ENCODE results near the gene ZNF695. TPM values are rescaled to one million over a fixed set of nuclear protein-coding genes. Genes with fewer than 3 reads are reported as not detected.
"Not testable (repeated sequence)": the region's sequence is repeated elsewhere in the genome, so short reads cannot be mapped to it uniquely, and the experiment has no call there.

Gene ZNF695
- polyA plus RNA-seq, 2 of the 4 experiments (the other 2 are of a cell fraction): 2.6 to 3.3 TPM

DNA sequence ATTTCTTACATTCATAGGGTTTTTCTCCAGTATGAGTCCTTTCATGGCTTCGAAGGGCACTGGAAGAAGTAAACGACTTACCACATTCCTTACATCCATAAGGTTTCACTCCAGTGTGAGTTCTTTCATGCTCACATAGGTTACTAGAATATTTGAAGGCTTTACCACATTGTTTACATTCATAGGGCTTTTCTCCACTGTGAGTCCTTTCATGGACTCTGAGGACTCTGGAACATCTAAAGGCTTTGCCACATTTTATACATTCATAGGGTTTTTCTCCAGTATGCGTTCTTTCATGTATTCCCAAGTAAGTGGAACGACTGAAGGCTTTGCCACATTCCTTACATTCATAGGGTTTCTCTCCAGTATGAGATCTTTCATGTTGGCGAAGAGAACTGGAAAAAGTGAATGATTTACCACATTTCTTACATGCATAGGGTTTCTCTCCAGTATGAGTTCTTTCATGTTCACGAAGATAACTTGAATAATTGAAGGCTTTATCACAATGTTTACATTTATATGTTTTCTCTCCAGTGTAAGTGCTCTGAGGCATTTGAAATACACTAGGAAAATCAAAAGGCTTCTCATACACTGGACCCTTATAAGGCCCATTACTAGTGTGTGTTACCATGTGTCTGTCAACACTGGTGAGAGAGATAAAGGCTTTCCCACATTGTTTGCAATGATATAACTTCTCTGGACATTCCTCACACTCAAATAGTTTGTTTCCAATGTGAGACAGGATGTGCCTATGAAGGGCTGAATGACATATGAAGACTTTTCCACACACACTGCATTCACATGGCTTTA, 29.9 kb upstream of the ZNF695 start:
- CTCF ChIA-PET: no interaction called here
- DNase-seq (ENCODE audit: low read depth in 1 of 2, low spot score in 1 of 2) (peak in 1 of 2 experiments; percentile 23), FAIRE-seq (no peak), ATAC-seq (no peak)
- Histone ChIP-seq H3K9me3 (peaks cover 89% of the 10 kb centered on the region), H3K4me2 (no peak overlapping the region), H3K4me1 (no peaks in the 10 kb centered on the region), H3K4me3 (no peak overlapping the region), H3K27ac (no peak overlapping the region)
- 63% methylated on average over 6 of the region's 6 CpGs for WGBS (ENCODE audit: missing lambda C conversion rate)
- POLR2A ChIA-PET: no interaction called here
- TF ChIP-seq ZNF302 (CRISPR knock-in tag; IDR thresholded peaks at IDR 0.05) (no peak), FOSL2 (IDR thresholded peaks at IDR 0.05) (no peak), FOSL2 (CRISPR knock-in tag; IDR thresholded peaks at IDR 0.05) (no peak), RCOR1 (IDR thresholded peaks at IDR 0.05; ENCODE audit: low read depth, low read length) (no peak), GATA3 (IDR thresholded peaks at IDR 0.05; ENCODE audit: borderline replicate concordance) (peak; percentile 16; the same call in 1 of the 2 replicates), JUN (IDR thresholded peaks at IDR 0.05) (no peak), POLR2A (IDR thresholded peaks at IDR 0.05; ENCODE audit: low read length) (no peak), SMC3 (IDR thresholded peaks at IDR 0.05) (no peak)
- TF ChIP-seq, protein P1, sequence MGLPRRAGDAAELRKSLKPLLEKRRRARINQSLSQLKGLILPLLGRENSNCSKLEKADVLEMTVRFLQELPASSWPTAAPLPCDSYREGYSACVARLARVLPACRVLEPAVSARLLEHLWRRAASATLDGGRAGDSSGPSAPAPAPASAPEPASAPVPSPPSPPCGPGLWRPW (IDR thresholded peaks at IDR 0.05): no peak
- TF ChIP-seq, protein P2, sequence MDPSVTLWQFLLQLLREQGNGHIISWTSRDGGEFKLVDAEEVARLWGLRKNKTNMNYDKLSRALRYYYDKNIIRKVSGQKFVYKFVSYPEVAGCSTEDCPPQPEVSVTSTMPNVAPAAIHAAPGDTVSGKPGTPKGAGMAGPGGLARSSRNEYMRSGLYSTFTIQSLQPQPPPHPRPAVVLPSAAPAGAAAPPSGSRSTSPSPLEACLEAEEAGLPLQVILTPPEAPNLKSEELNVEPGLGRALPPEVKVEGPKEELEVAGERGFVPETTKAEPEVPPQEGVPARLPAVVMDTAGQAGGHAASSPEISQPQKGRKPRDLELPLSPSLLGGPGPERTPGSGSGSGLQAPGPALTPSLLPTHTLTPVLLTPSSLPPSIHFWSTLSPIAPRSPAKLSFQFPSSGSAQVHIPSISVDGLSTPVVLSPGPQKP (IDR thresholded peaks at IDR 0.05; ENCODE audit: low read depth, low read length): no peak

DNA sequence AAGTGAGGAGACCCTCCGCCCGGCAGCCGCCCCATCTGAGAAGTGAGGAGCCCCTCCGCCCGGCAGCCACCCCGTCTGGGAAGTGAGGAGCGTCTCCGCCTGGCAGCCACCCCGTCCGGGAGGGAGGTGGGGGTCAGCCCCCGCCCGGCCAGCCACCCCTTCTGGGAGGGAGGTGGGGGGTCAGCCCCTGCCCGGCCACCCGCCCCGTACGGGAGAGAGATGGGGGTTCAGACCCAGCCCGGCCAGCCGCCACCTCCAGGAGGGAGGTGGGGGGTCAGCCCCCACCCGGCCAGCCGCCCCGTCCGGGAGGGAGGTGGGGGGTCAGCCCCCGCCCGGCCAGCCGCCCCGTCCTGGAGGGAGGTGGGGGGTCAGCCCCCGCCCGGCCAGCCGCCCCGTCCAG, 24.4 kb upstream of the ZNF695 start:
- peaks cover 45% of the 10 kb centered on the region for H3K9me3 ChIP-seq
- no CpG with 5 or more reads among the region's 30 CpGs for WGBS (ENCODE audit: missing lambda C conversion rate)

DNA sequence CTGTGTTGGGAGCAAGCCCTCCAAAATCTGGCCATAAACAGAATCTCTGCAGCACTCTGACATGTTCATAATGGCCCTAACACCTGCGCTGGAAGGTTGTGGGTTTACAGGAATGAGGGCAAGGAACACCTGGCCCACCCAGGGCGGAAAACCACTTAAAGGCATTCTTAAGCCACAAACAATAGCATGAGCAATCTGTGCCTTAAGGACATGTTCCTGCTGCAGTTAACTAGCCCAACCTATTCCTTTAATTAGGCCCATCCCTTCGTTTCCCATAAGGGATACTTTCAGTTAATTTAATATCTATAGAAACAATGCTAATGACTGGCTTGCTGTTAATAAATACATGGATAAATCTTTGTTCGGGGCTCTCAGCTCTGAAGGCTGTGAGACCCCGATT, 16.8 kb upstream of the ZNF695 start:
- CTCF ChIA-PET: interaction anchor here (1.1 kb wide), 1 partner anchor 85 kb away, joined by 3 read pairs; no protein-coding TSS in a partner anchor
- H3K4me3 ChIP-seq; H3K4me1 ChIP-seq; H3K27ac ChIP-seq; H3K4me2 ChIP-seq; POLR2A ChIA-PET; ATAC-seq; DNase-seq (ENCODE audit: low read depth in 1 of 2, low spot score in 1 of 2); FAIRE-seq: not testable (repeated sequence)
- H3K9me3 ChIP-seq: peaks cover 13% of the 10 kb centered on the region; the same call in 2 of the 3 replicates
- 0% methylated on average over 5 of the region's 5 CpGs for WGBS (ENCODE audit: missing lambda C conversion rate)

More for the DNA sequence above, 24.4 kb upstream of the ZNF695 start:
- H3K4me1 ChIP-seq; H3K27ac ChIP-seq; FAIRE-seq; H3K4me2 ChIP-seq; POLR2A ChIA-PET; DNase-seq (ENCODE audit: low read depth in 1 of 2, low spot score in 1 of 2); H3K4me3 ChIP-seq; CTCF ChIA-PET; ATAC-seq: not testable (repeated sequence)

DNA sequence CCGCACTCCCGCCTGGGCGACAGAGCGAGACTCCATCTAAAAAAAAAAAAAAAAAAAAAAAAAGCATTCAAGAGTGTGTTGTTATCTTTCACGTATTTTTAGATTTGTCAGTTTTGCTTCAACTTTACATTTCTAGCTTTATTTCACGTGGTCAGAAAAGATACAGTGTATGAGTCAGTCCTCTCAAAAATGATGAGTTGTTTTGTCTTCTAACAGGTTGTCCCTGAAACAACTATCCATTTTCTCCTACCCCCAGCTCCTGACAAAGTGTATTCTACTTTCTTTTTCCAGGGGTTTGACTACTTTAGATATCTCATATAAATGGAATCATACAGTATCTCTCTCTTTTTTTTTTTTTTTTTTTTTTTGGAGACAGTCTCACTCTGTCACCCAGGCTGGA, 5.5 kb upstream of the ZNF695 start:
- POLR2A ChIA-PET: no interaction called here
- no peak for FAIRE-seq
- TF ChIP-seq FOSB (CRISPR knock-in tag; IDR thresholded peaks at IDR 0.05): no peak
- H3K9me3 ChIP-seq: peaks cover 24% of the 10 kb centered on the region; the same call in 2 of the 3 replicates
- WGBS (ENCODE audit: missing lambda C conversion rate): 56% methylated on average over 6 of the region's 6 CpGs
- no peak overlapping the region for H3K4me3 ChIP-seq
- no peak for DNase-seq (ENCODE audit: low read depth in 1 of 2, low spot score in 1 of 2)
- no peak overlapping the region for H3K27ac ChIP-seq
- no peak for ATAC-seq
- no peaks in the 10 kb centered on the region for H3K4me1 ChIP-seq
- CTCF ChIA-PET: interaction anchor here (0.6 to 0.9 kb wide), 2 partner anchors 34 to 80 kb away, joined by 3 to 5 read pairs; no protein-coding TSS in a partner anchor
- H3K4me2 ChIP-seq: no peak overlapping the region

DNA sequence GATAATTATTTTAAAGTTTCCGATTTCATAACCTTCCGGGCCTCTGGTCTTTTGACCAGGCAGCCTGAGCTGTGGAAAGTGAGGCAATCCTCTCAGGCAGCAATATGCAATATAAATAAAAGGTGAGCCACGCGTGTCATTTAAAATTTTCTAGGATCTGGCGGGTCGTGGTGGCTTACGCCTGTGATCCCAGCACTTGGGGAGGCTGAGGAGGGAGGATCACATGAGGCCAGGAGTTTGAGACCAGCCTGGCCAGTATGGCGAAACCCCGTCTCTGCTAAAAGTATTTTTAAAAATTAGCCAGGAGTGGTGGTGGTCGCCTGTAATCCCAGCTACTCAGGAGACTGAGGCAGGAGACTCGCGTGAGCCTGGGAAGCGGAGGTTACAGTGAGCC, 546 bp upstream of the ZNF695 start:
- Histone ChIP-seq H3K27ac (no peak overlapping the region), H3K9me3 (peaks cover 33% of the 10 kb centered on the region), H3K4me3 (peak overlapping the region; percentile 63), H3K4me1 (no peaks in the 10 kb centered on the region), H3K4me2 (peak overlapping the region; percentile 54)
- ChIA-PET CTCF (interaction anchor here (1.4 kb wide), 1 partner anchor 26 kb away, joined by 4 read pairs; no protein-coding TSS in a partner anchor), POLR2A (no interaction called here)
- no peak for ATAC-seq
- WGBS (ENCODE audit: missing lambda C conversion rate): 62% methylated on average over 13 of the region's 13 CpGs
- TF ChIP-seq KDM1A (IDR thresholded peaks at IDR 0.05; ENCODE audit: low read depth) (no peak), SMC3 (IDR thresholded peaks at IDR 0.05) (no peak), KDM5A (IDR thresholded peaks at IDR 0.05) (no peak), CHD4 (IDR thresholded peaks at IDR 0.05; ENCODE audit: borderline replicate concordance) (no peak), CHD2 (IDR thresholded peaks at IDR 0.05; ENCODE audit: low read length, partially characterized antibody) (no peak)
- TF ChIP-seq, protein P3, sequence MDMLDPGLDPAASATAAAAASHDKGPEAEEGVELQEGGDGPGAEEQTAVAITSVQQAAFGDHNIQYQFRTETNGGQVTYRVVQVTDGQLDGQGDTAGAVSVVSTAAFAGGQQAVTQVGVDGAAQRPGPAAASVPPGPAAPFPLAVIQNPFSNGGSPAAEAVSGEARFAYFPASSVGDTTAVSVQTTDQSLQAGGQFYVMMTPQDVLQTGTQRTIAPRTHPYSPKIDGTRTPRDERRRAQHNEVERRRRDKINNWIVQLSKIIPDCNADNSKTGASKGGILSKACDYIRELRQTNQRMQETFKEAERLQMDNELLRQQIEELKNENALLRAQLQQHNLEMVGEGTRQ (IDR thresholded peaks at IDR 0.05): no peak
- no peak for FAIRE-seq
- no peak for DNase-seq (ENCODE audit: low read depth in 1 of 2, low spot score in 1 of 2)

DNA sequence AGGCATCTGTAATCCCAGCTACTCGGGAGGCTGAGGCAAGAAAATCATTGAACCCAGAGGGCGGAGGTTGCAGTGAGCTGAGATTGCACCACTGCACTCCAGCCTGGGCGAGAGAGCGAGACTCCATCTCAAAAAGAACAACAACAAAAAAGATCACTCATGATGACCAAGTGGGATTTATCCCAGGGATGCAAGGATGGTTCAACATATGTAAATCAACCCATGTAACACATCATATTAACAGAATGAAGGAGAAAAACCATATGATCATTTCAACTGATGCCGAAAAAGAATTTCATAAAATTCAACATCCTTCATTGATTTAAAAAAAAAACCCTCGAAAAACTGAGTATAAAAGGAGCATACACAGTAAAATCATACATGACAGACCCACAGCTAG, 3.8 kb downstream of the ZNF695 start:
- H3K27ac ChIP-seq; H3K4me2 ChIP-seq; DNase-seq (ENCODE audit: low read depth in 1 of 2, low spot score in 1 of 2); FAIRE-seq; ATAC-seq; H3K4me3 ChIP-seq; H3K4me1 ChIP-seq; POLR2A ChIA-PET; CTCF ChIA-PET: not testable (repeated sequence)
- WGBS (ENCODE audit: missing lambda C conversion rate): 43% methylated on average over 6 of the region's 6 CpGs
- H3K9me3 ChIP-seq: peaks cover 52% of the 10 kb centered on the region
